Fibroblast of skin of left biceps (primary cell): ENCODE measurements around the gene APOBEC4.

Source experiments
- DNase-seq, 2 experiments: peaks; one replicate each; pipeline ENCODE4 v3.0.0-alpha.2; 2013; ENCODE audit warnings: low read depth in 2 of 2

APOBEC4 gene

DNA sequence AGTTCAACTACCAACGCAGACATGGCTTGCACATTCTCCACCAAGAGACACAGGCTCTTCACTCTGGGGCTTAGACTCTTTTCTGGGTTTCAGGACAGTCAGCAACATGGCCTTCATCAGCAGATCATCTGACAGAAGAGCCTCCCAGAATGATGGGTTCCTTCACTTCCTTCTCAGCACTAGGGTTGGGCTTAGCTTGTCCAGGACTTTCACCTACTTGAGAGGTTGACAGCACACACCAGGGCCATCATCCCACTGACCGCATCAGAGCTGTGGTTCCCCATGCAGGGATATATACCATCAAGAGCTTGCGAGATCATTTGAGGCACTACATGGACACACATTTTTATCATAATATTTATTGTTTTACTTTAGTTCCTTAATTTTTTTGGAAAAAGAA, 52.5 kb downstream of the APOBEC4 start:
- no peak for DNase-seq

DNA sequence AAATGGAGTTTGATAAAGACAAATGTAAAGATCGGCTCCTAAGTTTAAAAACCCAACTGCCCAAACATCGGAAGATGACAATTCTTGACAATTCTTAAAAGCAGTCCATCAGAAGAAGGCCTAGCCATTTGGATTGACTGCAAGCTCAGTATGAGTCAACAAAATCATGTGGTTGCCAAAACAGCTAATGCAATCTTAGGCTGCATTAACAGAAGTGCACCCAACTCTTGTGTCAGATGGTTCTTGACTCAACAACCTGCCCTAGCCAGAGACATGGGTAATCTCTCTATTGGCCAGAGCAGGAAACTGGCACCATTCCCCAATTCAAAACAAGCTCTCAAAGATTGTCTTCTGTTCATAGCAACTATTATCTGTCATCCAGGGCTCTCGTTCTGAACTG, 53.0 kb downstream of the APOBEC4 start:
- DNase-seq, result no peak

DNA sequence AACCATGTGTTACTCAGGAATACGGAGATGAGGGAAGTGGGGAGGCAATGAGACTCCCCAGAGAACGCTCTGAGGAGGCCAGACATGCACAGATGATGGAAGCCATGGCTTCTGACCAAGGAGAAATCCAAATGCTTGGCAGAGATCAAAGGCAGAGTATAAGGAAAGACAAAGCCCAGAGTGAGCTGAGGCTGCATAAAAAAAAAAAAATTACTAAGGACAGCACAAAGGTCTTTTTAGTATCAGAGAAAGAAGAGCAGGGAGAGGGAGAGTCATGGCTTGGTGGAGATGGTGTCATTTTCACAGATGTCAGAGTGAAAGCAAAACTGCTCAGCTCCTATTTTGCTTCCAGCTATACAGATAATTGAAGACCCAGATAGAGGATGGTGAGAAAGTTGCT, 54.7 kb downstream of the APOBEC4 start:
- no peak for DNase-seq

DNA sequence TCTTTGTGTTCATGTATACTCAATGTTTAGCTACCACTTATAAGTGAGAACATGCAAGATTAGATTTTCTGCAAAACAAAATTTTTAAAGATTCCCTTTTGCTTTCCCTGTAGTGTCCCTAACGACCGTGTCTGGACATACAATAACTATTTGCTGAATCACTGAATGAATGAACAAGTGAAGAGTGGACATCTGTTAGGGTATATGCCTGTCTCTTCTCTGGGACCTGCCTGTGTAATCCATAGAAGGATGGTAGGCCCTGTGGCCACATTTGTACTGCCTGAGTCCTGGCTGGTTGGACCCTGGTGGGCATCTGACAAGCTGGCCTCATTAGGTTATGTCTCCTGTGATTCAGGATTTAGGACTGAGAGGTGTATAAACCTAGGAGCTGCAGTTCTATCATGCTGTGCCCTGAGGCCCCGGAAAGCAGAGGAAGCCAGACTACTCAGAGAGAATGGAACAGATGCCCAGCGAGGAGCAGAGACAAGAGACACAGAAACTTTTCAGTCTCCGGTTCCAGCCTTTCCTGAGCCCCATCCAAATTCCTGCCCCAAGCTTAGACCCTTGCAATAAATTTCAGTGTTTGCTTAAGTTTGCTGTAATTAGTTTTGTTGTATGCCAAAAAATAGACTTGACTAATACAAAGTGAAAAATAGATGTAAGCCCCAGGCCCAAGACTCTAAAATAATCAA, 55.3 kb downstream of the APOBEC4 start:
- no peak for DNase-seq

DNA sequence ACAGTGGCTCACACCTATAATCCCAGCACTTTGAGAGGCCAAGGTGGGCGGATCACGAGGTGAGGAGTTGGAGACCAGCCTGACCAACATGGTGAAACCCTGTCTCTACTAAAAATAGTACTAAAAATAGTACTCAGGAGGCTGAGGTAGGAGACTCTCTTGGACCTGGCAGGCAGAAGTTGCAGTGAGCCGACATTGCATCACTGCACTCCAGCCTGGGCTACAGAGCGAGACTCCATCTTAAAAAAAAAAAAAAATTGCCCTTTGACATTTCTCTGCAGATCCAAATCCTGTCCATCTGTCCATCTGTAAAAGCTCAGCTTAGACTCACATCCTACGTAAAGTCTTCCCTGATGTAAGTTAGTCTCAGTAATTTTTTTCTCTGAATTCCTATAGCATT, 56.6 kb downstream of the APOBEC4 start:
- DNase-seq, result no peak
